AG10803 (cell line): ENCODE measurements around the gene NFKB2.

Source experiments
- DNase-seq: peaks from one replicate; pipeline ENCODE4 v3.0.0; 2010; ENCODE audit warnings: low read depth
- H3K4me3 ChIP-seq: 2 replicates; pipeline ENCODE4 v1.5.1; 2011; ENCODE audit warnings: mild to moderate bottlenecking, low read length, control low read depth
- CTCF ChIP-seq: conservative IDR thresholded peaks from 2 replicates; pipeline ENCODE4 v1.5.1; 2011; ENCODE audit warnings: mild to moderate bottlenecking, low read length, control low read depth, inconsistent platforms

NFKB2 gene

GRCh38 chr10:102399217-102400021 is 3.9 kb downstream of the NFKB2 start:
- peak; percentile 82 for DNase-seq
- peak; percentile 64 for TF ChIP-seq CTCF
- H3K4me3 ChIP-seq, result peak overlapping the region; percentile 53

- no peak for TF ChIP-seq CTCF
- no peak for DNase-seq
- no peak overlapping the region for H3K4me3 ChIP-seq
Observed at GRCh38 chr10:102400076-102400475, 4.6 kb downstream of the NFKB2 start.

GRCh38 chr10:102400598-102401341 is 5.3 kb downstream of the NFKB2 start:
- TF ChIP-seq CTCF, result no peak
- no peak overlapping the region for H3K4me3 ChIP-seq
- DNase-seq, result no peak

GRCh38 chr10:102401342-102401654 is 5.8 kb downstream of the NFKB2 start:
- H3K4me3 ChIP-seq, result no peak overlapping the region
- no peak for DNase-seq
- TF ChIP-seq CTCF, result no peak

GRCh38 chr10:102401735-102402511 is 6.4 kb downstream of the NFKB2 start:
- peak; percentile 32 for DNase-seq
- no peak for TF ChIP-seq CTCF
- no peak overlapping the region for H3K4me3 ChIP-seq

- no peak overlapping the region for H3K4me3 ChIP-seq
- no peak for TF ChIP-seq CTCF
- DNase-seq, result no peak
Observed at GRCh38 chr10:102402512-102402896, 7.0 kb downstream of the NFKB2 start.

- no peak overlapping the region for H3K4me3 ChIP-seq
- DNase-seq, result no peak
- no peak for TF ChIP-seq CTCF
Observed at GRCh38 chr10:102403115-102403514, 7.6 kb downstream of the NFKB2 start.
